ENCODE measurements around the gene CTDSP1. TPM values are rescaled to one million over a fixed set of nuclear protein-coding genes. Genes with fewer than 3 reads are reported as not detected.

CTDSP1 gene
- total RNA-seq, 4 donors from 2014 or later, result 47.3 to 87.4 (median 58.0) TPM

- 3 to 9% methylated on average over 12 to 16 of the region's 60 CpGs for WGBS, 2 donors
- H3K27me3 ChIP-seq, result no peaks in the 10 kb centered on the region
- TF ChIP-seq CTCF (IDR thresholded peaks at IDR 0.05), result no peak
- peak in 3 of 4 donors; percentile 37 to 92 (median 88) for TF ChIP-seq POLR2A (IDR thresholded peaks at IDR 0.05)
- no peaks in the 10 kb centered on the region for H3K36me3 ChIP-seq
- peak overlapping the region; percentile 83 to 93 (median 92) for H3K27ac ChIP-seq
- peaks cover 0 to 10% (median 0%) of the 10 kb centered on the region in 3 donors for H3K9me3 ChIP-seq
- H3K4me3 ChIP-seq, result peak overlapping the region; percentile 51 to 70 (median 60)
- intact Hi-C loops (cut with DNase I), result no loop called here
- H3K4me1 ChIP-seq, result peaks cover 0 to 18% (median 6%) of the 10 kb centered on the region in 3 donors
- DNase-seq, result peak; percentile 46
Observed at GRCh38 chr2:218367415-218368149, 32.1 kb upstream of the CTDSP1 start.

- no peaks in the 10 kb centered on the region for H3K27me3 ChIP-seq
- peak overlapping the region; percentile 51 to 70 (median 60) for H3K4me3 ChIP-seq
- peak overlapping the region; percentile 83 to 93 (median 92) for H3K27ac ChIP-seq
- peaks cover 0 to 18% (median 6%) of the 10 kb centered on the region in 3 donors for H3K4me1 ChIP-seq
- H3K9me3 ChIP-seq, result peaks cover 0 to 10% (median 0%) of the 10 kb centered on the region in 3 donors
- DNase-seq, result no peak
- H3K36me3 ChIP-seq, result no peaks in the 10 kb centered on the region
- no peak for TF ChIP-seq CTCF (IDR thresholded peaks at IDR 0.05)
- no peak for TF ChIP-seq POLR2A (IDR thresholded peaks at IDR 0.05)
- 51 to 59% methylated on average over 12 to 14 of the region's 21 CpGs for WGBS, 2 donors
- intact Hi-C loops (cut with DNase I), result no loop called here
Observed at GRCh38 chr2:218368150-218368528, 31.5 kb upstream of the CTDSP1 start.

GRCh38 chr2:218368621-218369153 lies 31.0 kb upstream of the CTDSP1 start:
- Histone ChIP-seq H3K27ac (peak overlapping the region; percentile 83 to 93 (median 92)), H3K4me3 (peak overlapping the region; percentile 51 to 70 (median 60)), H3K27me3 (no peaks in the 10 kb centered on the region), H3K9me3 (peaks cover 0 to 10% (median 0%) of the 10 kb centered on the region in 3 donors), H3K36me3 (no peaks in the 10 kb centered on the region), H3K4me1 (peaks cover 0 to 18% (median 6%) of the 10 kb centered on the region in 3 donors)
- peak in 1 of 4 donors; percentile 17 for TF ChIP-seq POLR2A (IDR thresholded peaks at IDR 0.05)
- TF ChIP-seq CTCF (IDR thresholded peaks at IDR 0.05), result peak in 1 of 6 experiments; percentile 14
- 39 to 40% methylated on average over 13 to 21 of the region's 27 CpGs for WGBS, 2 donors
- no peak for DNase-seq
- intact Hi-C loops (cut with DNase I), result no loop called here

- Histone ChIP-seq H3K4me3 (no peak overlapping the region), H3K36me3 (no peaks in the 10 kb centered on the region), H3K27me3 (no peaks in the 10 kb centered on the region), H3K27ac (peak overlapping the region in 3 of 4 donors; percentile 91 to 93 (median 92)), H3K4me1 (peaks cover 0 to 18% (median 6%) of the 10 kb centered on the region in 3 donors), H3K9me3 (peaks cover 0 to 10% (median 0%) of the 10 kb centered on the region in 3 donors)
- intact Hi-C loops (cut with DNase I), result no loop called here
- TF ChIP-seq POLR2A (IDR thresholded peaks at IDR 0.05), result no peak
- no peak for TF ChIP-seq CTCF (IDR thresholded peaks at IDR 0.05)
- DNase-seq, result no peak
- 54 to 55% methylated on average over 2 of the region's 2 CpGs for WGBS, 2 donors
Observed at GRCh38 chr2:218369330-218369729, 30.3 kb upstream of the CTDSP1 start.
